NAMALWA (cell line): ENCODE data around the gene SPG21.
"Not testable (repeated sequence)": the region's sequence is repeated elsewhere in the genome, so short reads cannot be mapped to it uniquely, and the experiment has no call there.

ENCODE experiments used
- DNase-seq: peaks from one replicate; pipeline ENCODE4 v3.0.0-alpha.2; 2015; ENCODE audit warnings: low spot score

The SPG21 gene, protein sequence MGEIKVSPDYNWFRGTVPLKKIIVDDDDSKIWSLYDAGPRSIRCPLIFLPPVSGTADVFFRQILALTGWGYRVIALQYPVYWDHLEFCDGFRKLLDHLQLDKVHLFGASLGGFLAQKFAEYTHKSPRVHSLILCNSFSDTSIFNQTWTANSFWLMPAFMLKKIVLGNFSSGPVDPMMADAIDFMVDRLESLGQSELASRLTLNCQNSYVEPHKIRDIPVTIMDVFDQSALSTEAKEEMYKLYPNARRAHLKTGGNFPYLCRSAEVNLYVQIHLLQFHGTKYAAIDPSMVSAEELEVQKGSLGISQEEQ

DNA sequence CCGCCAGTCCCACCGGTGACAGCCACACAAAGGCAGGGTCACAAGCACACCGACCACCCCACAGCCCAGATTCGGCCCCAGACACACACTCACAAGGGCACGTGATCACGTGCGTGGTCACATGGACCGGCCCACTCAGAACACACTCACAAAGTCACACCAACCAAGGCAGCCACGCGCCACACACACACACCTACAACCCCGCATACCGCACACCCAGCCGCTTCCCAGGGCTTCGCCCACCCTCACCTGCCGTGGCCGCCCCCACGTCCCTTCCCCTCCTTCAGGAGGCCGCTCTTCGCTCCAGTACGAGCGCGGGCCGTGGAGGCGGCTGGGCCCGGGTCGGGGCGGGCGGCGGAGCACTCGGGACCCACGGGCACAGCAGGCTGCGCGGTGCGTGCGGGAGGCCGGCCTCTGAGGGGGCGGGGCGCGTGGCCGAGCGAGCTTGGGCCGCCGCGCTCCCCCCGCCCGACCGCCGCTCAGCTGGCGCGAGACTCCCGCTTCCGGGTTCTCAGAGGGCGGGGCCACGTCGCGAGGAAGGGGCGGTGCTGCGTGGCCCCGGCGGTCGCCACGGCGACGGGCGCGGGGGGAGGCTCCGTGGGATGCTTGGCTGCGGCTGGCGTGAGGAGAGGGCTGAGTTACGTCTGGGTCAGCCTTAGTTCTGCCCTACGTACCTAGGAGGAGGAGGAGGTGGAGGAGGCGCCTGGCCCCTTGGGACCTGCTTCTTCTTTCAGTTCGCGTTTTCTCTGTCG, at the start of gene SPG21:
Gene SPG21, minus strand, starts transcription at position 499 of the 752 bp plus-strand sequence. CDS start 6,345 bp downstream, outside the sequence.
- DNase-seq = peak; percentile 96

DNA sequence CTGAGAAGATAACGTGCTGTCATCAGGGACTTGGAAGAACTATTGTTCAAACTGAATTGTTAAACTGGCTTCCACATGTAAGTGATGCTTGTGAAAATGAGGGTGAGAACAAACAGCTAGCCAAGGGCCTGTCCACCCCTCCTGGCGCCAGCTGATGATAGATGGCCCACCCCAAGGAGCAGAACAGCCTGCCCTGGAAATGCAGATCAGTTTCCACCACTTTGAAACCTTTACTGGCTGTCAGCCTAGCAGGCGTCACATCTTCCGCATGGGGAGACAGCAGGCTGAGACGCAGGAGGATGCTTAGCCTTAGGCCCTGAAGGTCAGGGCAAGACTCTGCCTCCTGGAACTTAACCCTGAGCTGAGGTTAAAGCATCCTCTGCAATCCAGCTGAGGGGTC, 49.1 kb upstream of the SPG21 start:
- no peak for DNase-seq

DNA sequence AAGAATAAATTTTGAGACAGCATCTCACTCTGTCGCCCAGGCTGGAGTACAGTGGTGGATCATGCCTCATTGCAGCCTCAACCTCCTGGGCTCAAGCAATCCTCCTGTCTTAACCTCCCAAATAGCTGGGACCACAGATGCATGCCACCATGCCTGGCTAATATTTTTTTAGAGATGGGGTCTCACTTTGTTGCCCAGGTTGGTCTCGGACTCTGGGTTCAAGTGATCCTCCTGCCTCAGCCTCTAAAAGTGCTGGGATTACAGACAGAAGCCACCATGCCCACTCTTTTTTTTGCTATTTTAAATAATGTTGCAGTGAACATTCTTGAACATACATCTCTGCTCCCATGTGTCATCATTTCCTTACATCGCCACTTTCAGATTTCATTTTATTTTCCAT, 48.7 kb upstream of the SPG21 start:
- no peak for DNase-seq

DNA sequence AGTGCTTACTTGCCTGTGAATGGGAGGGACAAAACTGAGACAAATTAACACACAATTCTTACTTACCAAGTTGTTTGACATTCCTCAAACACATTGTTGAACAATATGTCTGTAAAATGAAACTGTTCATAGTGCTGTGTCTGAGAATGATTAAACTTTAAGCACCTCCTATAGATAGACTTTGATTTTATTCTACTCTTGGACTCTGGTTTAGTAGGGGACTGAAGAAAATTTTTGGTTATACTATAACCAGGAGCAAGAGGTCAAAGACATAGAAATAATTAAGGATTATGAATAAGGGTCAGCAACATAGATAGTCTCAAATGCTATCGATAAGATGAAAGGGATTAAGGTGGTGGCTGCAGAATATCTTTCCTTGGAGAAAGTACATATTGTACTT, 47.6 kb upstream of the SPG21 start:
- no peak for DNase-seq

DNA sequence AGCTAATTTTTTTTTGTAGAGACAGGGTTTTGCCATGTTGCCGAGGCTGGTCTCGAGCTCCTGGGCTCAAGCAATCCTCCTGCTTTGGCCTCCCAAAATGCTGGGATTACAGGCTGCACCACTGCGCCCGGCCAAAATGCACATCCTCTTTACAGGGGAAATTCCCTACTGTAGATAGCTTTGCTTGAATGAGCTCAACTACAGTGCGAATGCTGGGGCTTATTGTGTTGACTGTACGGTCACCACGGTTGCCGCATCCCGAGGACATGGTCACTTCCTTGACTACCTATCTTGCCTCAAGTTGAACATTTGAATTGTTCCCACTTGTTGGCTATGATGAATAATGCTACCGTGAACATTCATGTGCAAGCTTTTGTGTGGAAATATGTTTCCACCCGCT, 45.0 kb upstream of the SPG21 start:
- no peak for DNase-seq

DNA sequence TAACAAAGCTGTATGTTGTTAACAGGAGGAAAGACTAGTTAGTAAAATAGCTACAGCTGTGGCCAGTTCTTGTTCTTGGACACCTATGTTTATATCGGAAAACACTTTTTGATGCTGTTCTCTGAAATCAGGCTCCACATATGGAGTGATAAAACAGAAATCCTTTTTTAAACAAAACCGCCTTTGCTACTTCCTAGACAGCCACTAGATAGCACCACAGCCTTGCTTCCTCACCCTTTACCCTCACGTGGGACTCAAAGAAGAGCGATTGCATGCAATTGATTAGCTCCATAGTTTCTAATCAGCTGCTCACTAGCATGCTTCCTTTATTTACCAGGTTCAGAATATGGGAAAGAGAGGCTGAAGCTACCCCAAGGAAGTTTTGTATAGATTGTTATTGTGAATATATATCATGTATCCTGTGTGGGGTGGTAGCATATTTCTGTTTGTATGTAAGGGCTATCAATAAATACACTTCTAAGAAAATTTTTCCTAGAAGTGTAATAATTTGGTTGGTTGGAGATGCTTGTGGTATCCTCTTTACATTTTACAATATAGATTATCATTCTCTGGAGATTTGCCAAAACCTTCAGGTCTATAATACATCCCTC, 44.0 kb upstream of the SPG21 start:
- peak; percentile 74 for DNase-seq

DNA sequence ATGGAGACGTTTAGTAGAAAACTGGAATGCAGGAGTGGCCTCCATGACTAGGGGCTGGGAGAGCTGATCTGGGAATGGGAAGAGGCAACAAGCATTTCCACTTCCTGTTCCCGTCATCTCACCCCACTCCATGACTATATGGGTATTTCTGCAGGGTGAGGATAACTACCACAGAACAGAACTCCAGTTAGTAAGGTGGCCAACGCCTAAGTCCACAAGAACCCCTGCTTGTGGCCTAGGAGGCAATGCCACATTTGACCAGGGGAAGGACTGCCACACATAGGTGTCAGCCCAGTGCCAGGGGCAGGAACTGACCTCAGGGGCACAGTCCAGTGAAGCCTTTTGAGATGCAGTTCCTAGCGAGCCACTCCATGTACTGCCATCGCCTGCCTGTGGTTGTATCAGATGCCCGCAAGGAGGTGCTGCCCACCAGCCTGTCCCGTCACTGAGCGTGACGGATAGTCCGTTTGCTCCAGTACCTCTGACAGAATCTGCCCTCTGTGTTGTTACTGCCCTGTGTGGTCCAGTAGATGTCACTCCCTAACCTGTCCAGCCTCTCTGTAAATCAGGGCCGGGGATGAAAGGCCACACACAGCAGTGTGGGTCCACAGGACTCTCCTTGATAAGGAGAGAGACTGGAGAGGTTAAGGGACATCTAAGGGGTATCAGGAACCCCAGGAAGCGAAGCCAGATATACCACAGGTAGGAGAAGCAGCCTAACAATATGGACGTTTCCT, 43.3 kb upstream of the SPG21 start:
- DNase-seq = peak; percentile 91

DNA sequence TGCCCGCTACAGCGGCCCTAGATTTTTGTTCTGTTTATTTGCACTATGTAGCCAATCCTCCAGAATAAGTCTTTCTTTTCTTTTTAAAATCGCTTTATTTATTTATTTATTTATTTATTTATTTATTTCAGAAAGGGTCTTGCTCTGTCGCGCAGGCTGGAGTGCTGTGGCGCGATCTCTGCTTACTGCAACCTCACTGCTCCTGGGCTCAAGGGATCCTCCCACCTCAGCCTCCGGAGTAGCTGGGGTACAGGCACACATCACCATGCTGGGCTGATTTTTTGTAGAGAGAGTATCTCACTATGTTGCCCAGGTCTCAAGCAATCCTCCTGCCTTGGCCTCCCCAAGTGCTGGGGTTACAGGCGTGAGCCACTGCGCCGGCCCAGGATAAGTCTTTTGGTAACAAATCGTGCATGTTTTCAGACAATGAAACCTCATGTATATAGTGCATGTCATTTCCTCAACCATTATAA, 40.1 kb upstream of the SPG21 start:
- no peak for DNase-seq

DNA sequence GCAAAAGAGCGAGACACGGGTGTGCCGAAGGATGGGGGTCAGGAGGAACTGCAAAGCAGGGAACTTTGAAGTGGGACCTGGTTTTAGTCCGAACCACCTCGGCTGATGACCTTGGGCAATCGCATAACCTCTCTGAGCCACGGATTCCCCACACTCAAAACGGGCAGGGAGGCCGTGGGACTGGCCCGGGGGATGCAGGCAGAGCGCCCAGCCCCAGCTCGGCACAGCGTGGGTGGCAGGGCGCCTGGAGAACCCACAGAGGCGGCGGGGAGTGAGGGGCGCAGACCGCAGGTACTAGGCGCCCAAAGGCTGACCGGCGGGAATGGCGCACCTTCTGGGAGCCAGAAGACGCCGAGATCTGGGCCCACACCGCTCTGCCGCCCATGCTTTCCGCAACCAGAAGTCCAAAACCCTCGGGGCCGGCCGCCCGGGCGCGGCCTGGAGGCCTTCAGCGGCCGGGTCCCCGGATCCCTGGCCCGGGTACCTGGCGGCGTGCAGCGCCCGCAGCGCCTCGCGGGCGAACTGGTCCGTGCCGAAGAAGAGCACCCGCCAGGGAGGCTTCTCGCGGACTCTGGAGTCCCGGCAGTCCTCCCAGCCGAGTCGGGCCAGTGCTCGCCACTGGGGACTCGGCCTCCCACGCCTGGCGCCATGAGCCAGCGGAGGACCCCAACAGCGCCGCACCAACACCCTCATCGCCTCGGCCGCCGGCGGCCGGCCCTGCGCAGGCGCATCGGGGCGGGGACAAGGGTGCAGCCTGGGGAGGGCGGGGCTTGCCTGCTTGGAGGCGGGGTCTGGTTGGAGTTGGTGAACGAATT, 39.4 kb upstream of the SPG21 start, which contains the start of gene MTFMT:
Gene MTFMT, minus strand, starts transcription at position 719 of the 815 bp plus-strand sequence. Its CDS starts 26 bp downstream, at position 693.
- peak; percentile 90 for DNase-seq

DNA sequence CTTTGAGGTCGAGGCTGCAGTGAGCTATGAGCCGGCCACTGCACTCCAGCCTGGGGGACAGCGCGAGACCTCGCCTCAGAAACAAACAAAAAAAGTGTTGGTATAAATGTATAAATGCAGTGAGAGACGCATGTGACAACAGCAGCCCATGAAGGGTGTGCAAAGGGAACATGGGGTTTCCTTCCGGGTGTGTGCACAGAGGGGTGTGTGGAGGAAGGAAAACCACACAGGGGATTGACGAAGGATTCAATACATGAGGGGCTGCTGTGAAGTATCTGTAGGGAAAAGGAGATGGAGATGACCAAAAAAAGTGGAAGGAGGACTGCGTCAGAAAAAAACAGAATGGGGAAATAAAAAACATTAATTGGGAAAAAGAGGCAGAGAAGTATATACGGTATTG, 38.6 kb upstream of the SPG21 start:
- no peak for DNase-seq

DNA sequence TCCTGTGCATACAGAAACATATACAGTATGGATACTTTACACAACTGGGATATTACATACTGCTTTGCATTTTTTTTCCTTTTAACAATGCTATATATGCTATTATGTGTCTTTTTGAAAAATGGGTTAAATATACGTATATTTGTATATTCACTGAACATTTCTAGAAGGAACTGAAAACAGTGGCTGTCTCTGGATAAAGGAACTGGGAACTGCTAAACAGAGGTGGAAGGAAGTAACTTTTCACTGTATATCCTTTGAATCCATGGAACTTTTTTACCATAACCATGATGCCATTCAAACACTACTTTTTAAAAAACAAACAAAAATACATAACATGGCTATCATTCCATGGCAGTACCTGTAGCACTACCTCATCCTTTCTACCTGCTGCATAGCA, 37.9 kb upstream of the SPG21 start:
- DNase-seq = no peak

DNA sequence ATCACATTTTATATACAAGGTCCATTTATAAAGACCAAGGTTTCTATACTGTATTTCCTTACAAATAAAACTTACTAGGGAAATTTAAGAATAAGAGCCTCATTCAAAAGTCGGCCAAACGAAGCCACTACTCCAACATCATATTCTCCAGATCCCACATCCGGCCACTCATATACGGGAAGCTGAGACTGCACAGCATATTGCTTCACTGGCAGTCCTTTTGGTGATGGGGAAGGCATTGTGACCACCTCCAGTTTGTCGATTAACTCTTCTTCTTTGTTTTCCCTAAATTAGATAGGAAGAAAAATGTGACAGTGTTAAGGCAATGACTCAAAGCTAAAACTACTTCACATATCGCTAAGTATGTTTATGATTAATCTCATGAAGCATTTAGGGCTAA, 37.0 kb upstream of the SPG21 start:
- no peak for DNase-seq

DNA sequence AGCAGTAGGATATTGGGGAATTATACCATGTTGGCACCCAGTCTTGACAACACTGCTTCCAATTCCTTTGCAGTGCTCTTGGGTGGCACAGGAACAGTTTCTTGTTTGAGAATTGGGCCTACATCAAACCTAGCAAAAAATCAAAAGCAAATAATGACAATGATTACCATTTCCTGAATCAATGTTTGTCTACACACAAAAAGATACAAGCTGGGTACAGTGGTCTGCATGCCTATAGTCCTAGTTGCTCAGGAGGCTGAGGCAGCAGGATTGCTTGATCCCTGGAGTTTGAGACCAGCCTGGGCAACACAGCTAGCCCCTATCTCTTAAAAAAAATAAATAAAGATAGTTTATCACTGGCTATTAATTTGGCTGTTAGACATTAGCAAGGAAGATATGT, 31.8 kb upstream of the SPG21 start:
- DNase-seq = no peak

DNA sequence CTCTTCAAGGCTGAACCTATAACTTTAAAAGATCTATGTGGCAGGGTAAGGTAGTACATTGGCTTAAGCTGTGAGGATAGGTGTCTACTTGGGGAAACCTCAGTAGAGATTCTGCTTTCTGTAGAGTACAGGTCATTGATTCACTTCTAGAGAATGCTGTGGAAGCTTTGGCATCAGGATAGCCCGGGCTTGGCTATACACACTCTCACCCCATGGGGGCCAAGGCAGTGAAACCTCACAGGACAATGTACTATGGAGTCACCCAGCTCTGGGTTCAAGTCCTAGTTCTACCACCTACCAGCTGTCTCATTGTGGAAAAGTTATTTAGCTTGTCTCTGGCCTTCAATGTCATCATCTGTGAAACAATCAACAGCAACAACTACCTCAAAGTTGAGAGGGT, 30.7 kb upstream of the SPG21 start:
- no peak for DNase-seq

DNA sequence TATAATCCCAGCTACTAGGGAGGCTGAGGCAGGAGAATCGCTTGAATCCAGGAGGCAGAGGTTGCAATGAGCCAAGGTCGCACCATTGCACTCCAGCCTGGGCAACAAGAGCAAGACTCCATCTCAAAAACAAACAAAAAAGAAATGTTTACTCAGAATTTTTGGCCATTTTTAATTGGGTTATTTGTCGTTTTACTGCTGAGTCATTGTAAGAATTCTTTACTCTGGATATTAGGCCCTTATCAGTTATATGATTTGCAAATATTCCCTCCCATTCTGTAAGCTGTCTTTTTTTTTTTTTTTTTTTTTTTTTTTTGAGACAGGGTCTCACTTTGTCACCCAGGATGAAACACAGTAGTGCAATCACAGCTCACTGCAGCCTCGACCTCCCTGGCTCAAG, 21.5 kb upstream of the SPG21 start:
- not testable (repeated sequence) for DNase-seq

DNA sequence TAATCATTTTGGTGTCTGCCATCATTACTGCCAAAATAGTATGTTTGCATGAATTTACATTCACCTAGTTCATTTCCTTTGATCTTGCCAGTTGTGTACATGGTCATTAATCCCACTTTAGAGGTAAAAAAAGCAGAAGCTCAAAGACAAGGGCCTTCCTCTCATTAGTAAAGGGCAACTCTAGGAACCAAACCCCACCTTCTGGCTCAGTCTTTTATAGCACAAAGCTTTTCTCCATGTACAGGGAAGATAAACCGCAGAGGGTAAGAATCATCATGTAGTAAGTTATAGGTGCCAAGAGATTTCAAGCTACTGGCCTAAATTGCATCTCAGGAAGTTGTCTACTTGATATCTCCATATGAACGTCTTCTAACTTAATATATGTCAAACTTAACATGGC, 19.3 kb upstream of the SPG21 start:
- DNase-seq = peak; percentile 40

DNA sequence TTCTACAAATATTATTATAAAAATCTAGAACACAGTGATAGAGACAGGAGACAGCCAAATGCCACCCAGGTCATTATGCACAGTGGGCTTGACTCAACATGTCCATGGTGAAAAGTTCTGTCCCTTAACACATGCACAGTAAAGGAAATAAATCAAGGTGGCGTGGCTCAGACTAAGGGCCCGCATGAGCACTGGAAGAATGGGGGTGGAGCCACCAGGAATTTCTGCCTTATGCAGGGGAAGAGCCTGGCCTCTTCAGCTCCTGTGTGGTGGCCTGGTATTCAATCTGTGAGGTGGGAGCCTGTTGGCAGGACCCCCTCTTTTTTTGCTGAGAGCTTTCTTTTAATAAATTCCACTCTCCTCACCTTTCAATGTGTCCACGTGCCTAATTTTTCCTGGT, 17.2 kb upstream of the SPG21 start:
- DNase-seq = no peak

DNA sequence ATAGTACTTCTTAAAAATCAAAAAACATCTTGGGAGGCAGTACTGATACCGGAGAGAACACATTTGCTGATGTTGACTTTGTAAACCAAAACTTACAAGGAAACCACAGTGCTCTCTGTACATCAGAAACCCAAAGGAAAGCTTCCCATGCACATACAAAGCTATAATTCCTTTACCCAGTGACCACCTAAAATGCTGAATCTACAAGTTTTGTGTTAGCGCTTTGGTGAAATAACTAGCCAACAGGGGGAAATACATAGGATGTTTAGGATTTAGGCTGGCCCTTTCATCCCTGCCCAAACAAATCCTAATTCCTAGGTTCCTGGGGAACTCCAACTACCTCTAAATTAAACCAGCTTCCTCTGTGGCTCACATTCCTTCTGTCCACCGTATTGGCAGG, 15.3 kb upstream of the SPG21 start:
- no peak for DNase-seq

DNA sequence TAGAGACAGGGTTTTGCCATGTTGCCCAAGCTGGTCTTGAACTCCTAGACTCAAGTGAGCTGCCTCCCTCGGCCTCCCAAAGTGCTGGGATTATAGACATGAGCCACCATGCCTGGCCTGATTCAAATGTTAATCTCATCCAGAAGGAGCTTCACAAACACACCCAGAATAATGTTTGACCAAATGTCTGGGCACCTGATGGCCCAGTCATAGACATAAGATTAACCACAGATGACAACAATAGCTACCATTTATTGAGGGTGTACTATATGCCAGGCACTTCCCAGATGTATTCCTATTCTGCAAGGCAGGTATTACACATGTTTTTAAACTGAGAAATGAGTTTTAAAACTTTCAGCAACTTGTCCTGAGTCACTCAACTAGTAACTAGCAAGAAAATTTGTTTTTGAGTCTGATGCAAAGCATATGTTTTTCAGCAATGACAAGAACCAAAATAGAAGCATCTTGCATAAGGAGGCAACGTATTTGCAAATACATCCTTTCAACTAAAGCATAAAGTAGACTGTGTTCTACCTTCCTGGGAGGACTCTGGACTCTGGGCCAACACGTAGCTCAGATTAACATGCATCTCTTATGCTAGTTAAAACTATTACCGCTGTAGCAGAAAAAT, 8.1 kb upstream of the SPG21 start:
- DNase-seq = no peak

DNA sequence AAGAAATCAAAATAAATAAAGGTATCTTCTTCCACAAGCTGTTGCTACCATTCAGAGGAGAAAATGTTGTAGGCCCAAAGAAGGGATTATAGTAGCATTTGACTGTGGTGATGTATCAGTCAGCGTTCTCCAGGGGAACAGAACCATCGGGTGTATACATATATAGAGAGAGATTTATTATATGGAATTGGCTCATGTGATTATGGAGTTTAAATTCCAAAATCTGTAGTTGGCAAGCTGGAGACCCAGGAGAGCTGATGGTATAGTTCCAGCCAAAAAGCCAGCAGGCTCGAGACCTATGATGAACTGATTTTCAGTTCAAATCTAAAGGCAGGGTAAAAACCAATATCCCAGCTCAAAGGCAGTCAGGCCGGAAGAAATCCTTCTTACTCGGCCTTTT, 7.4 kb upstream of the SPG21 start:
- DNase-seq = no peak

DNA sequence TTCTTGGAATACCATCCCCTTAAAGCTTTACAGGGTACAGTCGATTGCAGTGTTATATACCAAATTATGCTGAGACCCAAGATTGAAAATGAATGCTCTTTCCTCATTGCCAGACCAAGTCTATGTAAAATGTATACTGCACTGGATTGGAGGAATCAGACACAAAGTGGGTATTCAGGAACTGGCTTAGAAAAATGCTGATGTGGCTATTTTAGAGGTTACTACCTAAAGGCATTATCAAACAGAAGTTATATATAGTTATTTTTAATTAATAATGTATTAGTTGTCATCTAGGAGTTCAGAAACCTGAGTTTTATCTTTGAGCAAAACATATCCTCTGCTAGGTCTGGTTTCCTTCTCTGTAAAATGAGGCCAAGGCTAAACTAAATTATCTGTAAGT, 3.6 kb upstream of the SPG21 start:
- DNase-seq = no peak
